CD4-positive, alpha-beta memory T cell (primary cell): Measurements from ENCODE around the gene GTF2F1. TPM values are rescaled to one million over a fixed set of nuclear protein-coding genes. Genes with fewer than 3 reads are reported as not detected.
"Not testable (repeated sequence)": the region's sequence is repeated elsewhere in the genome, so short reads cannot be mapped to it uniquely, and the experiment has no call there.

ENCODE experiments used
- CTCF ChIA-PET: fragments of 350-600 bp; sonication (Branson Sonifier 250); formaldehyde crosslinking; loops from one replicate; lab custom pipeline; 2021; ENCODE audit warnings: inconsistent platforms; ENCODE audit not compliant: partially characterized antibody; lab: Charles Lee
- POLR2A ChIA-PET: fragments of 350-600 bp; sonication (Branson Sonifier 250); formaldehyde crosslinking; loops from one replicate; lab custom pipeline; 2021; ENCODE audit not compliant: partially characterized antibody; lab: Charles Lee
- DNase-seq, 5 donors: peaks; one replicate each; pipeline versions ENCODE4 v3.0.0 to v3.0.0-alpha.2; 2020 to 2022; ENCODE audit warnings: mixed read lengths in 1 of 5
- H3K27ac ChIP-seq: one replicate; pipeline ENCODE4 v1.7.0; 2013; ENCODE audit warnings: low read depth, low read length
- H3K27me3 ChIP-seq: 2 replicates; pipeline ENCODE4 v1.7.0; 2013; ENCODE audit warnings: mild to moderate bottlenecking, low read length, moderate library complexity; ENCODE audit not compliant: insufficient read depth
- H3K36me3 ChIP-seq: 2 replicates; pipeline ENCODE4 v1.7.0; 2013; ENCODE audit warnings: mild to moderate bottlenecking, low read length, moderate library complexity; ENCODE audit not compliant: insufficient read depth
- H3K4me1 ChIP-seq: 2 replicates; pipeline ENCODE4 v1.7.0; 2013; ENCODE audit warnings: mild to moderate bottlenecking, low read length, moderate library complexity; ENCODE audit not compliant: insufficient read depth
- H3K4me3 ChIP-seq, 2 donors: one replicate each; pipeline ENCODE4 v1.7.0; 2013; ENCODE audit warnings: low read length in 2 of 2, mild to moderate bottlenecking in 1 of 2
- H3K9me3 ChIP-seq, 2 donors: one replicate each; pipeline ENCODE4 v1.7.0; 2013; ENCODE audit warnings: low read length in 2 of 2, control low read depth in 1 of 2; ENCODE audit not compliant: control insufficient read depth in 1 of 2
- H3K27ac Mint-ChIP-seq, 7 donors: one replicate each; pipeline ENCODE4 v1.8.0; 2020 to 2021; ENCODE audit warnings: mixed read lengths in 7 of 7, mild to moderate bottlenecking in 6 of 7, inconsistent platforms in 3 of 7, moderate library complexity in 3 of 7
- H3K27me3 Mint-ChIP-seq, 2 donors: one replicate each; pipeline ENCODE4 v1.8.0; 2020 to 2021; ENCODE audit warnings: mixed read lengths in 2 of 2
- H3K36me3 Mint-ChIP-seq, 2 donors: one replicate each; pipeline ENCODE4 v1.8.0; 2020 to 2021; ENCODE audit warnings: mixed read lengths in 2 of 2, inconsistent platforms in 1 of 2, mild to moderate bottlenecking in 1 of 2
- H3K4me1 Mint-ChIP-seq, 4 donors: one replicate each; pipeline ENCODE4 v1.8.0; 2020 to 2021; ENCODE audit warnings: mixed read lengths in 4 of 4, mild to moderate bottlenecking in 1 of 4
- H3K4me3 Mint-ChIP-seq, 8 donors: one replicate each; pipeline ENCODE4 v1.8.0; 2020 to 2021; ENCODE audit warnings: mixed read lengths in 8 of 8, mild to moderate bottlenecking in 7 of 8, moderate library complexity in 6 of 8, inconsistent platforms in 3 of 8
- H3K9me3 Mint-ChIP-seq, 8 donors: one replicate each; pipeline ENCODE4 v1.8.0; 2020 to 2021; ENCODE audit warnings: mixed read lengths in 8 of 8, mild to moderate bottlenecking in 5 of 8, inconsistent platforms in 3 of 8, moderate library complexity in 1 of 8
- intact Hi-C: fragments of 100-400 bp; cut with micrococcal nuclease; formaldehyde crosslinking; loops from one replicate; pipeline ENCODE4 v1.15.1; 2023
- polyA plus RNA-seq, 2 donors: library from polyadenylated mRNA; unstranded; fragments of 300-500 nt; fragmentation: Illumina TruSeq; gene quantifications; one replicate each; pipeline ENCODE4 v1.2.3, GENCODE V29; 2021
- total RNA-seq, 2 experiments: library from RNA; stranded (reverse); gene quantifications; one replicate each; pipeline ENCODE4 v1.2.3, GENCODE V29; 2021

The GTF2F1 gene
- total and polyA plus RNA-seq, 4 experiments from 2014 or later, result 6.6 to 57.7 (median 41.9) TPM

GRCh38 chr19:6358003-6358402, 35.0 kb downstream of the GTF2F1 start:
- Histone ChIP-seq H3K9me3 (no peaks in the 10 kb centered on the region), H3K36me3 (no peaks in the 10 kb centered on the region), H3K27ac (no peak overlapping the region), H3K4me3 (no peak overlapping the region), H3K4me1 (peaks cover 11% of the 10 kb centered on the region), H3K27me3 (no peaks in the 10 kb centered on the region)
- ChIA-PET CTCF (interaction anchor here (0.6 kb wide), 1 partner anchor 48 kb away, joined by 3 read pairs; no protein-coding TSS in a partner anchor), POLR2A (no interaction called here)
- Mint-ChIP-seq H3K4me1 (peaks cover 8 to 24% (median 9%) of the 10 kb centered on the region in 4 donors), H3K4me3 (no peak overlapping the region), H3K27me3 (no peaks in the 10 kb centered on the region), H3K9me3 (no peaks in the 10 kb centered on the region), H3K36me3 (peaks cover 6 to 20% of the 10 kb centered on the region in 2 donors), H3K27ac (peak overlapping the region in 1 of 7 donors; percentile 23)
- intact Hi-C loops, result no loop called here
- no peak for DNase-seq

DNA sequence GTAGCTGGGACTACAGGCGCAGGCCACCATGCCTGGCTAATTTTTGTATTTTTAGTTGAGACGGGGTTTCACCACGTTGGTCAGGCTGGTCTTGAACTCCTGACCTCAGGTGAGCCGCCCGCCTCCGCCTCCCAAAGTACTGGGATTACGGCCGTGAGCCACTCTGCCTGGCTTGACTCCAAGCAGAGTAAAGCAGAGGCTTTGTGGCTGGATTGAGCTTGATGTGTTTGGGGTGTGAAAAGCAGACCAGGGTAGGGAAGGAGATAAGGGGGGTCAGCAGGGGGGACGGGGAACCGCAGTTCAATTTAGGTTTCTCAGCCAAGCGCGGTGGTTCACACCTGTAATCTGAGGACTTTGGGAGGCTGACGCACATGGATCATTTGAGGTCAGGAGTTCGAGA, 35.8 kb downstream of the GTF2F1 start:
- Mint-ChIP-seq H3K4me1 (peaks cover 0 to 16% (median 3%) of the 10 kb centered on the region in 4 donors), H3K27ac (no peak overlapping the region), H3K27me3 (no peaks in the 10 kb centered on the region), H3K4me3 (no peak overlapping the region), H3K9me3 (no peaks in the 10 kb centered on the region), H3K36me3 (peaks cover 8 to 20% of the 10 kb centered on the region in 2 donors)
- POLR2A ChIA-PET, result interaction anchor here (0.9 kb wide), 1 partner anchor 31 kb away, joined by 3 read pairs; no protein-coding TSS in a partner anchor
- Histone ChIP-seq H3K36me3 (no peaks in the 10 kb centered on the region), H3K9me3 (no peaks in the 10 kb centered on the region), H3K4me1 (peaks cover 3% of the 10 kb centered on the region), H3K27me3 (no peaks in the 10 kb centered on the region), H3K4me3 (no peak overlapping the region), H3K27ac (no peak overlapping the region)
- CTCF ChIA-PET, result no interaction called here
- no peak for DNase-seq
- intact Hi-C loops, result no loop called here

GRCh38 chr19:6355321-6356040, 37.5 kb downstream of the GTF2F1 start:
- H3K27ac ChIP-seq, H3K9me3 ChIP-seq, H3K4me1 Mint-ChIP-seq, DNase-seq, CTCF ChIA-PET, intact Hi-C loops, H3K27ac Mint-ChIP-seq, H3K9me3 Mint-ChIP-seq, POLR2A ChIA-PET, H3K4me1 ChIP-seq, H3K27me3 Mint-ChIP-seq, H3K27me3 ChIP-seq, H3K4me3 ChIP-seq, H3K4me3 Mint-ChIP-seq, H3K36me3 ChIP-seq: not testable (repeated sequence)
- H3K36me3 Mint-ChIP-seq, result peaks cover 14 to 26% of the 10 kb centered on the region in 2 donors

DNA sequence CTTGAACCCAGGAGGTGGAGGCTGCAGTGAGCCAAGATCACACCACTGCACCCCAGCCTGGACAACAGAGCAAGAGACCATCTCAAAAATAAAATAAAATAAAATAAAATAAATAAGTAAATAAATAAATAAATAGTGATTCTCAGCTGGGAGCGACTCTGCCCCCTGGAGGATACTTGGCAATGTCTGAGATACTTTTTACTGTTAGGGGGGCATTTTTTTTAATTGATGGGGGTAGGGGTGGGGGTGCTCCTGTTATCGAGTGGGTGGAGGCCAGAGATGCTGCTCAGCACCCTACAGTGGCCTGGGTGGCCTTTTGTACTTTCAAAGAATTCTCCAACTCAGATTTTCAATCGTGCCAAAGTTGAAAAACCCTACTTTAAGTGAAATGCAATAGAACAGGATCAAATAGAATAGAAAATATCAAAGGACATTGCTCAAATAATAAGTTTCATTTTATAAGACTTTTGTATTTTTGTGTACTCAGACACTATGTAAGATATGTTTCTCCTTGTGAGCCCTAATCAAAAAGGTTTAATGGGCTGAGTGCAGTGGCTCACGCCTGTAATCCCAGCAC, 38.8 kb downstream of the GTF2F1 start:
- no peaks in the 10 kb centered on the region for H3K27me3 Mint-ChIP-seq
- H3K36me3 Mint-ChIP-seq, result peaks cover 14 to 22% of the 10 kb centered on the region in 2 donors
- no peak overlapping the region for H3K4me3 Mint-ChIP-seq
- peak overlapping the region in 1 of 7 donors; percentile 57 for H3K27ac Mint-ChIP-seq
- no peaks in the 10 kb centered on the region for H3K9me3 Mint-ChIP-seq
- Histone ChIP-seq H3K9me3 (no peaks in the 10 kb centered on the region), H3K4me3 (no peak overlapping the region), H3K4me1 (no peaks in the 10 kb centered on the region), H3K27ac (no peak overlapping the region), H3K36me3 (no peaks in the 10 kb centered on the region), H3K27me3 (no peaks in the 10 kb centered on the region)
- ChIA-PET CTCF (no interaction called here), POLR2A (no interaction called here)
- peaks cover 0 to 2% (median 0%) of the 10 kb centered on the region in 4 donors for H3K4me1 Mint-ChIP-seq
- no peak for DNase-seq
- intact Hi-C loops, result no loop called here

DNA sequence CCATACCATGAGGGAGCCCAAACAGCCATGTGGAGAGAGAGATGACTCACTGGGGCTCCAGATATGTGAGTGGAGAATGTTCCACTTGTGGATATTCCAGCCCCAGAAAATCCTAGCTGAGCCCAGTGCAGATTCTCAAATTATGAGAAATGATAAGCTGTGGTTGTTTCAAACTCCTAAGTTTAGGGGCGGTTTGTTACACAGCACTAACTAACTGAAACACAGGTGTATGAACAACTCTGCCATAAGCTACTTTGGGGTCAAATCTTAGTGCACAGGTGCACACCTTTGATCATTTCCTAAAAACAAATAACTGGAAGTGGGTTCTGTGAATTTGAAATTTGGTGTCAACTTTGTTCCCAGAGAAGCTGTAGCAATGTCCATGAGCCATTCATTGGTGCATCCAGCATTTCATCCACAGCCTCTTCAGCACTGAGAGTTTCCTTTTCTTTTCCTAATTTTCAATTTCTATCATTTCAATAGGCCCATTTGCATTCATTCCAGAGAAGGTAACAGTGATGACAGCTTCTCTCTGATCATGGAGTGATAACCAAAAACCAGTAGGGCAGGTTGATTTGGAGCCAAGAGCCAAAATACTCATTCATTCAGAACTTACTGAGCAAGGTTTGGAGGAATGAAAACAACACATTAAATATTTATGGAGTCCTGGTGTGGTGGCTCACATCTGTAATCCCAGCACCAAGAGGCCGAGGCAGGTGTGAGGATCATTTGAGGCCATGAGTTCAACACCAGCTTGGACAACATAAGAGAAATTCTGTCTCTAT, 40.4 kb downstream of the GTF2F1 start:
- no peaks in the 10 kb centered on the region for H3K36me3 ChIP-seq
- peak overlapping the region in 1 of 7 donors; percentile 19 for H3K27ac Mint-ChIP-seq
- no peaks in the 10 kb centered on the region for H3K27me3 ChIP-seq
- H3K9me3 Mint-ChIP-seq, result no peaks in the 10 kb centered on the region
- no peaks in the 10 kb centered on the region for H3K4me1 Mint-ChIP-seq
- DNase-seq, result no peak
- H3K27me3 Mint-ChIP-seq, result no peaks in the 10 kb centered on the region
- ChIA-PET POLR2A (interaction anchor here (0.8 kb wide), 1 partner anchor 9 kb away, joined by 5 read pairs; the partner anchor contains the start of gene CLPP), CTCF (no interaction called here)
- H3K4me3 Mint-ChIP-seq, result no peak overlapping the region
- no peak overlapping the region for H3K4me3 ChIP-seq
- H3K27ac ChIP-seq, result no peak overlapping the region
- intact Hi-C loops, result no loop called here
- no peaks in the 10 kb centered on the region for H3K9me3 ChIP-seq
- H3K36me3 Mint-ChIP-seq, result peaks cover 14 to 23% of the 10 kb centered on the region in 2 donors
- H3K4me1 ChIP-seq, result no peaks in the 10 kb centered on the region

- H3K27me3 Mint-ChIP-seq, result no peaks in the 10 kb centered on the region
- H3K27ac Mint-ChIP-seq, result no peak overlapping the region
Observed at GRCh38 chr19:6350688-6351087, 42.3 kb downstream of the GTF2F1 start.

GRCh38 chr19:6349271-6349670, 43.7 kb downstream of the GTF2F1 start:
- H3K4me3 ChIP-seq, CTCF ChIA-PET, H3K4me1 Mint-ChIP-seq, H3K27ac ChIP-seq, intact Hi-C loops, H3K9me3 ChIP-seq, POLR2A ChIA-PET, H3K4me1 ChIP-seq, H3K27me3 ChIP-seq, H3K27me3 Mint-ChIP-seq, H3K36me3 ChIP-seq, DNase-seq, H3K9me3 Mint-ChIP-seq, H3K4me3 Mint-ChIP-seq: not testable (repeated sequence)
- Mint-ChIP-seq H3K27ac (peak overlapping the region in 2 of 7 donors; percentile 35 to 41), H3K36me3 (peaks cover 18 to 26% of the 10 kb centered on the region in 2 donors)

More at GRCh38 chr19:6350688-6351087, 42.3 kb downstream of the GTF2F1 start:
- no peaks in the 10 kb centered on the region for H3K27me3 ChIP-seq
- no peak for DNase-seq
- H3K4me3 Mint-ChIP-seq, result no peak overlapping the region
- H3K9me3 ChIP-seq, result no peaks in the 10 kb centered on the region
- no peak overlapping the region for H3K27ac ChIP-seq
- H3K36me3 ChIP-seq, result no peaks in the 10 kb centered on the region
- no peaks in the 10 kb centered on the region for H3K9me3 Mint-ChIP-seq
- intact Hi-C loops, result no loop called here
- no peaks in the 10 kb centered on the region for H3K4me1 ChIP-seq
- no peaks in the 10 kb centered on the region for H3K4me1 Mint-ChIP-seq
- ChIA-PET CTCF (no interaction called here), POLR2A (no interaction called here)
- no peak overlapping the region for H3K4me3 ChIP-seq
- H3K36me3 Mint-ChIP-seq, result peaks cover 18 to 25% of the 10 kb centered on the region in 2 donors
